Hepatocyte (in vitro differentiated cells): ENCODE data around the gene CGGBP1.

Source experiments
- CTCF ChIP-seq: fragments of 200-600 bp; sonication (generic); IDR thresholded peaks from 2 replicates; pipeline ENCODE4 v1.5.1; 2016; ENCODE audit warnings: antibody characterized with exemption, mild to moderate bottlenecking; ENCODE audit not compliant: poor library complexity
- EZH2 ChIP-seq: fragments of 200-600 bp; sonication (generic); IDR thresholded peaks from 2 replicates; pipeline ENCODE4 v1.6.1; 2016; ENCODE audit warnings: antibody characterized with exemption, mild to moderate bottlenecking, borderline replicate concordance
- EZH2phosphoT487 ChIP-seq: fragments of 200-600 bp; sonication (generic); IDR thresholded peaks from one replicate; pipeline ENCODE4 v1.6.1; 2018; ENCODE audit warnings: antibody characterized with exemption, mild to moderate bottlenecking, low read depth, moderate library complexity; ENCODE audit not compliant: unreplicated experiment, severe bottlenecking

DNA sequence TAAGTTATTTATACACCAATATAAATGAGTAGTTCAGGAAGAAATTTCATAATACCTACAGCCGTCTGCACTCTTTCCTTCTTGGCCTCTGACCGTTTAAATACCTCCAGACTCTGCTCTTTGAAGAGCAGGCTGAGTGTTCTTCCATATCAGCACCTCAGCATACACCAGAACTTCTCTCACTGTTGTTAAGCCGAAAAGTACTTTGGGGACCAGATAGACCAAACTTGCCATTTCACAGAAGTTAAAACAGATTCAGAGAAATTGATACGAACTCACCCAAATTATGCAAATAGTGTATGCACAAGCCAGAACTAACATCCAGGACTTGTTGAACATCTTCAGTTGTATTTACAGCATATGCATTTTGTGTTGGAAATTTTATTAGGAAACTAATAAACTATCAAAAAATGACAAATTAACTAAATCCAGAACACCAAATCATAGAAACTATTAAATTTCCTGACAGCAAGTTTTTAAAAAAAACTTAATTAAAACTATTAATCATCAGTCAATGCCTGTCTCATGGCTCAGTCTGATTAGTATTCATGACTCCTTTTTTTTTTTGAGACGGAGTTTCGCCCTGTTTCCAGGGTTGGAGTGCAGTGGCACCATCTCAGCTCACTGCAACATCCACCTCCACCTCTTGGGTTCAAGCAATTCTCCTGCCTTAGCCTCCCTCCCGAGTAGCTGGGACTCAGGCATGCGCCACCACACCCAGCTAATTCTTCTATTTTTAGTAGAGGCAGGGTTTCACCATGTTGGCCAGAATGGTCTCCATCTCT lies 24.1 kb downstream of the CGGBP1 start:
- TF ChIP-seq CTCF, result no peak
- TF ChIP-seq EZH2phosphoT487, result no peak
- no peak for TF ChIP-seq EZH2
